Neural crest cell (in vitro differentiated cells): Measurements from ENCODE around the gene DIS3L2. TPM values are rescaled to one million over a fixed set of nuclear protein-coding genes. Genes with fewer than 3 reads are reported as not detected.
A peak's percentile ranks its signal among the peaks of the same experiment; 100 is the strongest.

Source experiments
- DNase-seq: peaks from one replicate; pipeline ENCODE4 v3.0.0; 2021; ENCODE audit warnings: low read depth, mixed read lengths, low spot score
- H3K27ac Mint-ChIP-seq: one replicate; pipeline ENCODE4 v1.8.0; 2021; ENCODE audit warnings: mild to moderate bottlenecking, mixed read lengths; ENCODE audit not compliant: unreplicated experiment
- H3K27me3 Mint-ChIP-seq: 2 replicates; pipeline ENCODE4 v1.8.0; 2021; ENCODE audit warnings: low read depth, mild to moderate bottlenecking, mixed read lengths
- H3K36me3 Mint-ChIP-seq: 2 replicates; pipeline ENCODE4 v1.8.0; 2021; ENCODE audit warnings: low read depth, mild to moderate bottlenecking, mixed read lengths
- H3K4me1 Mint-ChIP-seq: 2 replicates; pipeline ENCODE4 v1.8.0; 2021; ENCODE audit warnings: mixed read lengths
- H3K4me3 Mint-ChIP-seq: one replicate; pipeline ENCODE4 v1.8.0; 2021; ENCODE audit warnings: mild to moderate bottlenecking, mixed read lengths
- H3K9me3 Mint-ChIP-seq: 2 replicates; pipeline ENCODE4 v1.8.0; 2021; ENCODE audit warnings: mixed read lengths
- CTCF ChIP-seq: fragments of 200-600 bp; sonication (generic); conservative IDR thresholded peaks from 2 replicates; pipeline ENCODE4 v1.5.0; 2021; ENCODE audit warnings: antibody characterized with exemption, mild to moderate bottlenecking
- total RNA-seq: library from RNA; stranded (reverse); gene quantifications from 2 replicates; pipeline ENCODE4 v1.2.1, GENCODE V29; 2021

Gene DIS3L2
- total RNA-seq, 1 donor from 2014 or later = 51.9 TPM

- H3K27ac Mint-ChIP-seq = no peak overlapping the region
- H3K9me3 Mint-ChIP-seq = no peaks in the 10 kb centered on the region
- H3K36me3 Mint-ChIP-seq = peaks cover 4% of the 10 kb centered on the region
- no peak for TF ChIP-seq CTCF
- H3K27me3 Mint-ChIP-seq = no peaks in the 10 kb centered on the region
- no peak for DNase-seq
- H3K4me1 Mint-ChIP-seq = peaks cover 26% of the 10 kb centered on the region
- no peak overlapping the region for H3K4me3 Mint-ChIP-seq
Observed at GRCh38 chr2:232246245-232246644, 284.7 kb downstream of the DIS3L2 start.

GRCh38 chr2:232249096-232249495, 287.6 kb downstream of the DIS3L2 start:
- Mint-ChIP-seq H3K4me3 (no peak overlapping the region), H3K9me3 (no peaks in the 10 kb centered on the region), H3K4me1 (peaks cover 22% of the 10 kb centered on the region), H3K27me3 (no peaks in the 10 kb centered on the region), H3K36me3 (peaks cover 5% of the 10 kb centered on the region), H3K27ac (no peak overlapping the region)
- DNase-seq = no peak
- TF ChIP-seq CTCF = no peak

GRCh38 chr2:232250246-232251175, 289.0 kb downstream of the DIS3L2 start:
- Mint-ChIP-seq H3K9me3 (no peaks in the 10 kb centered on the region), H3K27ac (no peak overlapping the region), H3K4me1 (peaks cover 22% of the 10 kb centered on the region), H3K36me3 (peaks cover 5% of the 10 kb centered on the region), H3K27me3 (no peaks in the 10 kb centered on the region), H3K4me3 (no peak overlapping the region)
- DNase-seq = no peak
- no peak for TF ChIP-seq CTCF

- Mint-ChIP-seq H3K27ac (no peak overlapping the region), H3K4me3 (no peak overlapping the region), H3K4me1 (peaks cover 38% of the 10 kb centered on the region), H3K36me3 (peaks cover 5% of the 10 kb centered on the region), H3K27me3 (no peaks in the 10 kb centered on the region), H3K9me3 (no peaks in the 10 kb centered on the region)
- TF ChIP-seq CTCF = no peak
- DNase-seq = no peak
Observed at GRCh38 chr2:232255033-232255432, 293.5 kb downstream of the DIS3L2 start.

GRCh38 chr2:232260075-232260474, 298.6 kb downstream of the DIS3L2 start:
- H3K27ac Mint-ChIP-seq = peak overlapping the region; percentile 89
- peak overlapping the region; percentile 1 for H3K4me3 Mint-ChIP-seq
- no peaks in the 10 kb centered on the region for H3K9me3 Mint-ChIP-seq
- DNase-seq = peak; percentile 12
- peaks cover 19% of the 10 kb centered on the region for H3K36me3 Mint-ChIP-seq
- H3K4me1 Mint-ChIP-seq = peaks cover 55% of the 10 kb centered on the region
- H3K27me3 Mint-ChIP-seq = no peaks in the 10 kb centered on the region
- TF ChIP-seq CTCF = no peak
